Activated naive CD8-positive, alpha-beta T cell treated with anti-CD3 and anti-CD28 coated beads, Interleukin-2, amount 50 U/mL, for 16 hours (primary cell): ENCODE data around the gene LTBP3.
A peak's percentile ranks its signal among the peaks of the same experiment; 100 is the strongest.

Source experiments
- DNase-seq: peaks from one replicate; pipeline ENCODE4 v3.0.0-alpha.2; 2020; ENCODE audit warnings: low read depth, low spot score

The LTBP3 gene

DNA sequence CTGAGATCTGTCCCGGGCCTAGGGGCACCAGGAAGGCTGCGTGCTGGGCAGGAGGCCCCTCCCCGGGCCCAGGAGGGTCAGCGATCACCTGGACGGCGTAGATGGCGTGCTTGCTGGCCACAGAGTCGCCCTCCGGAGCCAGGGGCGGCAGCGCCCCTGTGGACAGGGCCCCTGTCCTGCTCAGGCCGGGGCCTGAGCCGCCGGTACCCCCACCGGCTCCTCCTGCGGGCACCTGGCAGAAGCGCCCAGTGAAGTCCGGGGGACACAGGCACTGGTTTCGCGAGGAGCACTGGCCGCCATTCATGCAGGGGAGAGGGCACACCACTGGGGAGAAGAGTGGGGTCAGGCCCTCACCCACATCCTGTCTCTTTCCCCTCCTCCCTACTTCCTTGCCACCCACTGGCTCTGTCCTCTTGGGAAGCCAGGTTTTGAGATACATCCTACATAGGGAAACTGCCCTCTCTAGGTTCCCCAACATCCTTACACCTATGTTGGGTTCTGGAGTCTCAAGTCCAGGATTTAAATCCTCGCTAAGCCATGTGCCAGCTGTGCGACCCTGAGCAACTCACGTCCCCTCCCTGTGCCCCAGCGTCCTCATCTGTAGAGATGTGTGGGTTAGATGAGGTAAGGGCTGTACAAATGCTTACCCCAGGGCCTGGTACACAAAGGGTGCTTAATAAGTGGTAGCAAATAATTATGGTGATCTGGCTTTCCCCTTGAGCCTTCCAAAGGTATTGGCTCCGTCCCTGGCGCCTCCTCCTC lies 3.9 kb downstream of the LTBP3 start:
- no peak for DNase-seq

DNA sequence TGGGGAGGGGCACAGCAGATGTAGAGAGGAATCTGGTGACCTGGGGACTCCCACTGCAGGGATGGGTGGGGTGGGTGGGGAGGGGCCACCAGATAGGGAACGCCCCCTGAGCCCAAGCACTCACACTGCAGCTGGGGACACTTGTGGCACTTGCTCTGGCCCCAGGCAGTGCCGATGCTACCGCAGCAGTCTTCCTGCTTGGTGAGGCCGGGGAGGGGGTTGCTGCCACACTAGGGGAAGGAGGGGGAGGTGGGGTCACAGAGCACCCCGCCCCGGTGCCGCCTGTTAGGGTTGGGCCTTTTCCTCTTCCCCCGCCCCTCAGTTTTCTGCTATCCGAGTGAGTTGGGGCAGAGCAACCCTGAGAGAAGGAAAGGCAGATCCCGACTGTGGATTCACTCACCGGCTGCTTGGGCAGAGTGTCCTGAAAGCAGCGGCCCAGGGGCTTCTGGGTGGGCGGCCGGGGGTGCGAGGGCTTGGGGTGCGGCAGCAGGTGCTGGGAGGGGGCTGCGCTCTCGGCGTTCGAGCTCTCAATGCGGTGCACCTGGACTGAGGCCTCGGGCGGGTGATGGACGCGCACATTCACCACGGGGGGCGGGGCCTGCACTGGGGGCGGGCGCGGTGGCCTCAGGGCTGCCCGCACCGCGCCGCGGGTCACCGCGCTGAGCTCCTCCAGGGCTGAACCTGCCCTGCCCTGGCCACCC lies 4.7 kb downstream of the LTBP3 start:
- no peak for DNase-seq

DNA sequence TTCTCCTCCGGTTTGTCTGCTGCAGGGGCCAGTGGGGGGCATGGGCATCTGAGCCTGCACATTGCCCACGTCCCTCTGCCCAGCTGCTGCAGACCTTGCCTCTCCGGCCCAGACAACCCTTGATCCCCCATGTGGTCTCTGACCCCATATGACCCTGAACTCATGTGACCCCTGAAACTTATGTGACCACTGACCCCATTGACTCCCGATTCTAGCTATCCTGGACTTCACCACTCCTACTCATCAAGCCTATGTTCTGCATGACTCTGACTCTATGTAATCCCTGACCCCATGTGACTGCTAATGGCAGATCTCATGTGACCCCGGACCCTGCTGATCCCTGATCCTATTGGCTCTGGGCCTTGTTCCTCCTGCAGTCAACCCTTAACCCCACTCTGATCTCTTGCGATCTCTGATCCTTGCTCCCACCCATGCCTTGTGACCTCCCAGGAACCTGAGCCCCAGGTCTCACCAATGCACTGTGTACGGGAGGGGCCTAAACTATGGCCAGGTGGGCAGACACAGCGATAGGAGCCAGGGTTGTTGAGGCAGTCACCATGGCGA lies 5.7 kb downstream of the LTBP3 start:
- DNase-seq: no peak

DNA sequence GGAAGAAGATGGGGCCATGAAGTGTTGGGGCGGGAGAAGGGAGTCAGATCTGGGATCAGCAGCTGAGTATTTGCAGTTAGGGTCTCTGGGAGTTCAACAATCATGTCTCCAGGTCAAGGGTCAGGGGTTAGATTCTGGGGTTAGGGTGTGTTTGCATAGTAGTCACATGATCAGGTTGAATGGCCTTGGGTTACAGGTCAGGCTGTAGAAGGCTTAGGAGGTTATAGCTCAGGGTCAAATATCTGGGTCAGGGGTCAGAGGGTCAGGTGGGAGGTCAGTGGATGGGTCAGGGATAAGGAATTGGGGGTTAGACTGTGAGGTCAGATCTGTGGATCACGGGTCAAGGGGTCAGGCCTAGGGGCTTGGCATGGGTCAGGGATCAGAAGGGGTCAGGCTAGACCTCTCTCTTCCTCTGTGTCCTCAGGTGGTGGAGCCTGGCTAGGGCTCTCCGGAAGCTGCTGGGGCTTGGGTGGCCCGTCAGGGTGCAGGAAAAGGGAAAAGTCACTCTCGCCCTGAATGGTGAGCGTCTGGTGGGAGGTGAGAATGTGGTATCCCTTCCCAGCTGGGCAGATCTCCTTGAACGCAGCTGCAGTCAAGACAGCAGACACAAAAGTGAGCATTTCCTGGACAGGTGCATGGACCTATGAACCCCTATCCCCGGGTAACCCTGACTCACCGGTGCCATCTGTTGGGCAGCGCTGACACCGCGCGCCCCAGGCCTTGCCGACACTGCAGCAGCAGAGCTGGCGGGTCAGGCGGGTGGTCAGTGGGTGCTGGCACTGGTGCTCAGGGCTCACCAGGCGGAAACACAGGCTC lies 6.4 kb downstream of the LTBP3 start:
- no peak for DNase-seq

DNA sequence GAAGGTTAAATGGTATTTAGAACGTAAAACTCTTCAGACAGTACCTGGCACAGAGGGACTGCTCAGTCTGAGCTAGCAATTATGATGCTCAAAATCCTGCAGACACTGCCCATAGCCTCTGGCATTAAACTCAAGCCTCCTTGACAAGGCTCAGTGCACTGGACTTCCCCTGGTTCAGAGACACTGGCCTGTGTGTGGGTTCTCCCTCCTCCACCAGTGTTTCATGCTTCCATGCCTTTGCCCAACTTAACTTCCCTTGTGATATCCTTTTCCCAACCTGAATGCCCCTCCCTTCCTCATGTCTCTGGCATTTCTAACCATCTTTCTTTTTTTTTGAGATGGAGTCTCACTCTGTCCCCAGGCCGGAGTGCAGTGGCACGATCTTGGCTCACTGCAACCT lies 9.1 kb downstream of the LTBP3 start:
- DNase-seq: no peak

DNA sequence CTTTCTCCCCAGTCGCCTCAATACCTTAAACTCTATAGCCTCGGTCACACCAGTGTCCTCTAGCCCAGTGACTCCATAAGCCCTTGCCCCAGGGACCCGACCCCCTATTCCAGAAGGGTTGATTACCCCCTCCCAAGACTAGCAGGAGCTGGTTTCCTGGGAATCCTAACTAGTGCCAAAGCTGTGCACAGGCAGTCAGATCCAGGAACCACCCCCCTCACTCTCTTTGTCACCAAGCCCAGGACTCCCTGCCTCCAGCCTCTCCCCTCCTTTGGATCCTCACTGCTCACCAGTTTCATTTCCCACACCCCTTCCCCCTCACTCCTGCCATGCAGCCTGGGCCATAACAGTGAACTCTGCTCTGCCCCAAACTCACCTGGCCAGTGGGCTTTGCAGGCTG lies 9.8 kb downstream of the LTBP3 start:
- no peak for DNase-seq

DNA sequence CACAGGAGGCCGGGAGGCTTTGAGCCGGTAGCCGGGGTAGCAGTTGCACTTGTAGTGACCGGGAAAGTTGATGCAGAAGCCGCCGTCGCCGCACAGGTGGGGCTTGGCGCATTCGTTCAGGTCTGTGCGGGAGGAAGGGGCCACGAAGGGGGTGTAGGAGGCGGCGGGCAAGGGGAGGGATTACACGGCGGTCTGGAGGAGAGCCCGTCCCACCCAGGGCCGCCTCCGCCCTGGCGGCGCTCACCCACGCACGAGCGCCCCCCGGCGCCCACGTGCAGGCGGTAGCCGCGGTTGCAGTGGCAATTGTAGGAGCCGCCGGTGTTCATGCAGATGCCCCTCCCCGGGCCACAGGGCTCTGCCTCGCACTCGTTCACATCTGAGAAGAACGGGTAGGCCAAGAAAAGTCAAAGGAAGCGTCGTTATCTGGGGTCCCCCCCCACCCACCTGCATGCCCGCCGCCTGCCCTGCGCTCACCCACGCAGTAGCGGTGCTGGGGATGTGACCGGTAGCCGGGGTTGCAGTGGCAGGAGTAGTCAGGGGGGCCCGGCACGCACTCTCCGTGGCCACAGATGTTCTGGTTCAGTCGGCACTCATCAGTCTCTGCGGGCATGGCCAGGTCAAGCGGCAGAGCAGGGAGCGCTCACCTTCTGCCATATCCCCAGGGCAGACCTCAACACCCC lies 10.6 kb downstream of the LTBP3 start:
- DNase-seq: no peak

DNA sequence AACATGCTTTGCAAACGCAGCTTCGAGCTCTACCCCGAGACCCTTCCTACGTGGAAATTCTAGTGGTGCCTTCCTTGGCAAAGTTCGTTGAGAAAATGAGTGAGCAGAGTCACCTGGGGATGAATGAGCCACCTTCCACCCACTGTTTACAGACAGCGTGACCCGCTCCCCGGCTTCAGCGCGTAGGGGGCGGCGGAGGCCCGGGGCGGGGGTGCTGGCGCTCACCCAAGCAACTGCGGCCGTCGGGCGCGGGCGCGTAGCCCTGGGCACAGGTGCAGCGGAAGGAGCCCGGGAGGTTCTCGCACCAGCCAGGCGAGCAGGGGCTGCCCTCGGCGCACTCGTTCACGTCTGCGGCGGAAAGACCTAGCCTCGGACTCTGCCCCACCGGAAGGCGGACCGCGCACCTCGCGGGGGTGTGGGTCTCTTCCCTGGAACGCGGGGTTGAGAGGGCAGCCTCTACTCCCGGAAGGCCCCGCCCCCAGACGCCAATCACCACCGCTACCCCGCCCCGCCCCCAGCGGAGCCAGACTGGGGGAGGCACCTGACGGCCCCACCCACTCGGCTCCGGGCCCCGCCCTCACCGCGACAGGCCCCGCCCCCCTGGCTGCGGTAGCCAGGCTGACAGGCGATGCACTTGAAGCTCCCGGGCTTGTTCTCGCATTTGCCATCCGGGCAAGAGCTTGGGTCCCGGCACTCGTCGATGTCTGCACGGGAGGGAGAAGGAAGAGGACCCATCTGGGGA lies 11.8 kb downstream of the LTBP3 start:
- peak; percentile 96 for DNase-seq

DNA sequence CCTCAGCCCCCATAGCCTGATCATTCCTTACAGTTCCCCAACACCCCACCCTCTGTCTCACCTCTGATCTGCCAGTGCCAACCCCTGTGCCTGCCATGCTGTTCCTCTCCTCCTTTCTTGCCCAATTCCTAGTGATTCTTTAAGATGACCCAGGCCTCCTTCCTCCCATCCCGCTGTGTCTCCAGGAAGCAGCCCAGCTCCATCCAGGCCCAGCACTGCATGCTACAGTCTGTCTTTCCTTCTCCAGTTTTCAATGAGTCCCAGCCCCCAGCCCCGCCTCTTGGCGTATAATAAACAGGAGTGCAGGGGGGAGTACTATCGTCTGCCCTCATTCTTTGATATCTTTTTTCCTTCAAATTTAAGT lies 12.3 kb downstream of the LTBP3 start:
- DNase-seq: no peak

DNA sequence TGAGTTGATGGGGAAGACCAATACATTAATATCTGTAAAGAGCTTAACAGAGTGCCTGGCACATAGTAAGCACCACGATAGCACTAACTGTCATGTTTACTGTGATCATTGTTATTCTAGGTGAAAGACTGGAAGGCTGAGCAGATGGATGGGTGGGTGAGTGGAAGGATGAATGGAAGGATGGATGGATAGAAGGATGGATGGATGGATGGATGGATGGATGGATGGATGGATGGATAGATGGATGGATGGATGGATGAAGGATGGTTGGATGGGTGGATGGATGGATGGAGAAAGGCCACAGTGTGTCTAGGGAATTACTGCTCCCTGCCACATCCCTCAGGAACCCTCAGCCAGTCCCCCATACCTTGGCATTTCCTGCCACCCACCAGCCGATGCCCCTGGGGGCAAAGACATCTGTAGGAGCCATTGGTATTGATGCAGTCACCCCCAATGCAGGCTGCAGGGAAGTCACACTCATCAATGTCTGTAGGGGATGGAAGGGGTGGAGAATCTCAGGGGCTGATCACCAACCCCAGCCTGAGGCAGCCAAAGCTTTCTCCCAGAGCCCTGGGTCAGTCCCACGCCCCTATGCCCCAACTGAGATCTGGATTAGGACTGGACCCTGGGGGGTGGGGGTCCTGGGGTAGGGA lies 15.3 kb downstream of the LTBP3 start:
- no peak for DNase-seq

DNA sequence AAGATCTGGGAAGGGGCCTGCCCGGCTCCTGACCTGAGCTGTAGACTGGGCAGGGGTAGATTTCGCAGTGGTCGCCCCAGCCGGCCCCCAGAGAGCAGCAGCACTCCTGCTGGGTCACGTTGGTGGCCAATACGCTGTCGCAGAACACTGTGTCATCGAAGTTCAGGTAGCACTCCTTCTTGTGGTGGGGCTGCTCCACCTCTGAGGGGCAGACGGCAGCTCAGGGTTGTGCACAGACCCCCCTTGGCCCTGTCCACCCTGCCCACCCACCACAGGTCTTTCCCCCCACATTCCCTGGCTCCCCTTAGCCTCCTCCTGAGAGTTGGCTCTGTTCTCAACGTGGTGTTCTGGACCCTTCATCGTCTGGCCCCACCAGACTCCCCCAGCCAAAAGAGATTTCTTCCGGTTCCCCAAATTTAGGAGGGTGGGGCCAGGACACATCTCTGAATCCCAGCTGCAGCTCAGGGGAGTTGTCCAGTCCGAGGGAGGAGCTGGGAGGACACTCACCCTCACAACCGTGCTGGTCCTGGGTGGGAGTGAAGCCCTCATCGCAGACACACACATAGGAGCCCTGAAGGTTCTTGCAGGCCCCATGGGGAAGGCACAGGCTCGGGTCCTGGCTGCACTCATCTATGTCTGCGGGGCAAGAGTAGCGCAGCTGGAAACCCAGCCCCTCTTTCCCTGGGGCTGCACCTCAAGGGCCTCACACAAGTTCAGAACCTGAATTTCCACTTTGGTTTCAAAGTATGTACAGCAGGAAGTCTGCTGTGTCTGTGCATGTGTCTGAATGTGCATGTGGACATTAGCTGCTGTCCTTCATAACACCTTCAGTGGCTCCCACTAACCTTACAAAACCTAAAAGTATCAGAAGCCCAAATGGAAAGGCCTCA lies 16.8 kb downstream of the LTBP3 start:
- DNase-seq: no peak

DNA sequence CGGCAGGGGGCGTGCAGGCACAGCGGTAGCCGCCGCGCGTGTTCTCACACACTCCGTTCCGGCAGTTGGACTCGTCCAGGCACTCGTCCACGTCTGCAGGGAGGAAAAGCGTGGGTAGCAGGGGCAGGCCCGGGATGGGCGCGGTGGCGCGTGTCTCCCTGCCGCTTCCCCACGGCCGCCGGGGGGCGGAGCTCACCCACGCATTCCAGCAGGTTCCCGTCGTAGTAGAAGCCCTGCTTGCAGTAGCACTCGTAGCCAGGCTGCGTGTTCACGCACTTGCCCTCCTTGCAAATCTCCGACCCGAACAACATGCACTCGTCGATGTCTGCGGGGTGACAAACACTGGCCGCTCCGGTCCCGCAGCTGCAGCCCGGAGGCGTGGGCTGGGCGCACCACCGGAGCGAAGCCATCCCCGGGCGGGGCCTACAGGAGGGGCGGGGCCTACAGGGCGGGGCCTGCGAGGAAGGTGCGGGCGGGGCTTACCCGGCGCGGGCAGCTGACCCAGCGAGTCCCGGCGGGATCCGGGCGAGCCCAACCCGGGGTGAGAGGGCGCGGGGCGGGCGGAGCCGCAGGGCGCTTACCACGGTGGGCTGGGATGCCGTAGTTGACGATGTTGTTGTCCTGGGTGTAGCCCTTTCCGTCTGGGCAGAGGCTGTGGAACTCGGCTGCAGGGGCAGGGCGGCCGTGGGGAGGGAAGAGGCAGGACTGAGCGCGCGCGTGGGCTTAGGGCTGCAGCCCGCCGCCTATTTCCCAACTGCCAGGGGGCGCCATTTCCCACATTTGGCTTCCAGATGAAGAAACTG lies 17.7 kb downstream of the LTBP3 start:
- DNase-seq: peak; percentile 84

DNA sequence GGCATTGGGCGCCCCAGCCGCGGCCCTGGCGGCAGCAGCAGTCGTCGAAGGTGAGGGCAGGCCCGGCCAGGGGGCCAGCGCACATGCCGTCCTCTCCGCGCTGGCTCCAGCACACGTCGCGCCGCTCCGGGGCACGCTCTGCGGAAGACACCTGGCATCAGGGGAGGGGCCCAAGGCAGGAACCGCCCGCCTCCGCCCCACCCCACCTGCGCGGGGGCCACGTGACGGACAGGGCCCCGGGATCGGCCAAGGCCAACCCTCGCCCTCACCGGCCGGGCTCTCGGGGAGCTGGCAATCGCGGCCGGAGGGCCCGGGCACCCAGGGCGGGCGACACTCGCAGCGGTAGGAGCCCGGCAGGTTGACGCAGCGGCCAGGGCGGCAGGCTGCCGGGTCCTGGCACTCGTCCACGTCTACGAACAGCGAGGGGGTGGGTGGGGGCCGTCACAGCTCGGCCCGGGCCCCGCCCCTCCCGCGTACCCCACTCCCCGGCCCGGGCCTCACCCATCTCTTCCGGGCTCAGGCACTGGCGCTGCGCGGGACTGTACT lies 18.3 kb downstream of the LTBP3 start:
- DNase-seq: no peak

DNA sequence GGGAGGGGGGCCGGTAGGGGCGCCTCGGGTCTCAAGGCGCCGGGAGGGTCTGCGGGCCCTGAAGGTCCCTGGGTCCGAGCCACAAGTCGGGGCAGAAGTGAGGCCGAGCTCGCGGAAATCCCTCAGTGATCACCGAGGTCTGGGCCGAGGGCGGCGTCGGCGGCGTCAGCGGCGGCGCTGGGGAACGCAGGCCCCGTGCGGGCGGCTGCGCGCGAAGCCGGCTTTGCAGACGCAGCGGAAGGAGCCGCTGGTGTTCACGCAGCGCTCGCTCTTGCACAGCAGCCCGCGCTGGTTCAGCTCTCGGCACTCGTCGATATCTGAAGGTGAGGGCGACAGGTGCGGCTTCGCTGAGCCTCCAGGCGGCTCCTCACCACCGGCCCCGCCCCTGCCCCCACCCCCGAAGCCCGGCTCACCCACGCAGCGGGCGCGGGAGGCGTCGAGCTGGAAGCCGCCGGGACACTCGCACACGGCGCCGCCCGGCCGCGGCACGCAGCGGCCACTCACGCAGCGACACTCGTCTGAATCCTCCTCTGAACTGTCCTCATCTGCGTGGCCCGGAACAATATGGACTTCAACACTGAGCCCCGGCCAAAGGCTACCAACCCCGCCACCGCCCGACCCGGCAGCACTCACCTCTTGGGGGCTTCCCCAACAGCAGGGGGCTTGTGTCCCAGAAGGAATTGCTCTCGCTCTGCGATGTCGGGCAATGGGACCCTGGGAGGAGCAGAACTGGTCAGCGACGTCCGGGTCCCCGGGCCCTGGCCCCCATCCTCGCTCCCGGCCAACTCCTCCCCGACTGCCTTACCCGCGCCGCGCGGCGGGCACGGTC lies 19.0 kb downstream of the LTBP3 start:
- no peak for DNase-seq

DNA sequence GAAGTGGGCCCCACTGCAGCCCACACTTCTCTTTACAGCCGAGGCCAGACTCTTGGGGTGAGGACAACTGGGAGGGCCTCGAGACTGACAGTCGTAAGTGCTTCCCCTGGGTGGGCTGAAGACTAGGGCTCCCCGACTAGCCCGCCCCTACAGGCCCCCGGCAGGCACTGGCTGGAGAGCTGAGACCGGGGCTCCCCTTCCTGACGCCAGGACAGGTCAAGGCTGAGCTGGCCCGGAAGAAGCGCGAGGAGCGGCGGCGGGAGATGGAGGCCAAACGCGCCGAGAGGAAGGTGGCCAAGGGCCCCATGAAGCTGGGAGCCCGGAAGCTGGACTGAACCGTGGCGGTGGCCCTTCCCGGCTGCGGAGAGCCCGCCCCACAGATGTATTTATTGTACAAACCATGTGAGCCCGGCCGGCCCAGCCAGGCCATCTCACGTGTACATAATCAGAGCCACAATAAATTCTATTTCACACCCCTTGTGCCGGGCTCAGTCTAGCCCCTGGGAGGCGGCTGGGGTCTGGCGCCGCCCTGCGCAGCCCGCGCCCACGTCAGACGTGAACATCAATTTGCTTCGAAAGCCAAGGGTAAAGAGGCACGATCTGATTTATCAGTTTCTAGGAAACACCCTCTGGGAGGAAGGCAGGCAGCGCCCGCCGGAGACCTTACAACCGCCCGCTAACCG lies 19.8 kb downstream of the LTBP3 start:
- DNase-seq: no peak

DNA sequence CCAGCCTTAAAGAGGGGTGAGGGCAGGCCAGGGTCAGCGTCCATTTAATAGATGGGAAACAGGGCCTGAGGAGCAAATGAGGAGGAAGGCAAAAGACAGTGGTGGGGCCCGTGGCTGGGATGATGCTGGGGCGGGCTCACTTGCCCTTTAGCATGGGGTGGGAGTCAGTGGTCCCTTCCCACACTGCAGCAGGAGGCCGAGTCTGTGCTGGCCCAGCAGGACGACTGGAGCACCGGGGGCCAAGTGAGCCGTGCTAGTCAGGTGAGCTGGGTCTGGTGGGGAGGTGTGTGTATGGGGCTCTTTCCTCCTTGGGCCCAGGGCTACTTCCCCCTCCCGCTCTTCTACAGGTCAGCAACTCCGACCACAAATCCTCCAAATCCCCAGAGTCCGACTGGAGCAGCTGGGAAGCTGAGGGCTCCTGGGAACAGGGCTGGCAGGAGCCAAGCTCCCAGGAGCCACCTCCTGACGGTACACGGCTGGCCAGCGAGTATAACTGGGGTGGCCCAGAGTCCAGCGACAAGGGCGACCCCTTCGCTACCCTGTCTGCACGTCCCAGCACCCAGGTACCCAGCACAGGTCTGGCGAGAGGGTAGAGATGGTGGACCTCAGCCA lies 20.4 kb downstream of the LTBP3 start:
- DNase-seq: no peak

DNA sequence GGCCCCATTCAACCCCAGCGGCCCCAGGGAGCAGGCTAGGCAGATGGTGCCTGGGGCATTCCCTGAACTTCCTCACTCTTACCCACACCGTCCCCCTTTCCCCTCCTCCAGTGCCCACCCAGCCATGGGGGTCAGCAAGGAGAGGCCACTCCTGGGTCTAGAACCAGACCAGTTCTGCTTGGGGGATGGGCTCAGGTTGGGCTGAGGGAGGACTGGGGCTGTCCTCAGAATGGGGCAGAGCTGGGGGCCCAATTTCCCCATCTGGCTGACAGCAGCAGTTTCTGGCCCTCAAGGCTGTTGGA lies 20.9 kb downstream of the LTBP3 start:
- DNase-seq: no peak
